HG03575 (cell line): ENCODE measurements around the gene UPK3BL2.
"Not testable (repeated sequence)": the region's sequence is repeated elsewhere in the genome, so short reads cannot be mapped to it uniquely, and the experiment has no call there.

ENCODE experiments used
- ATAC-seq: cut with Tn5 transposase; IDR thresholded peaks from one replicate; pipeline ENCODE4 v1.9.1; 2021; ENCODE audit not compliant: unreplicated experiment, insufficient number of reproducible peaks, low FRiP score; ENCODE audit errors: extremely low read depth

UPK3BL2 gene

GRCh38 chr7:102503141-102503540 lies 40.4 kb downstream of the UPK3BL2 start:
- not testable (repeated sequence) for ATAC-seq

- ATAC-seq: not testable (repeated sequence)
Measured at GRCh38 chr7:102498321-102498720, 45.2 kb downstream of the UPK3BL2 start.

- not testable (repeated sequence) for ATAC-seq
Measured at GRCh38 chr7:102497308-102497707, 46.2 kb downstream of the UPK3BL2 start.

GRCh38 chr7:102496861-102497260 lies 46.6 kb downstream of the UPK3BL2 start:
- ATAC-seq: not testable (repeated sequence)

GRCh38 chr7:102494473-102495149 lies 48.9 kb downstream of the UPK3BL2 start:
- not testable (repeated sequence) for ATAC-seq

GRCh38 chr7:102494026-102494425 lies 49.5 kb downstream of the UPK3BL2 start:
- ATAC-seq: not testable (repeated sequence)

- not testable (repeated sequence) for ATAC-seq
Measured at GRCh38 chr7:102493220-102493935, 50.1 kb downstream of the UPK3BL2 start.

- not testable (repeated sequence) for ATAC-seq
Measured at GRCh38 chr7:102490529-102491075, 52.9 kb downstream of the UPK3BL2 start.
